Nephron progenitor cell (in vitro differentiated cells): ENCODE measurements around the gene RBM20.

Experiments used
- DNase-seq: peaks from one replicate; pipeline ENCODE4 v3.0.0; 2021
- H3K27ac Mint-ChIP-seq: 2 replicates; pipeline ENCODE4 v1.8.0; 2021; ENCODE audit warnings: mild to moderate bottlenecking, moderate library complexity, mixed read lengths
- H3K27me3 Mint-ChIP-seq: 2 replicates; pipeline ENCODE4 v1.8.0; 2021; ENCODE audit warnings: mild to moderate bottlenecking, low read depth, mixed read lengths; ENCODE audit not compliant: poor library complexity
- H3K36me3 Mint-ChIP-seq: 2 replicates; pipeline ENCODE4 v1.8.0; 2021; ENCODE audit warnings: low read depth, mixed read lengths
- H3K4me1 Mint-ChIP-seq: 2 replicates; pipeline ENCODE4 v1.8.0; 2021; ENCODE audit warnings: mixed read lengths
- H3K4me3 Mint-ChIP-seq: 2 replicates; pipeline ENCODE4 v1.8.0; 2021; ENCODE audit warnings: mild to moderate bottlenecking, moderate library complexity, mixed read lengths
- H3K9me3 Mint-ChIP-seq: 2 replicates; pipeline ENCODE4 v1.8.0; 2021; ENCODE audit warnings: mild to moderate bottlenecking, moderate library complexity, mixed read lengths
- TF ChIP-seq, protein P1 (sequence below): fragments of 200-600 bp; sonication (generic); IDR thresholded peaks from 2 replicates; pipeline ENCODE4 v1.5.0; 2021; ENCODE audit warnings: antibody characterized with exemption

Gene RBM20

DNA sequence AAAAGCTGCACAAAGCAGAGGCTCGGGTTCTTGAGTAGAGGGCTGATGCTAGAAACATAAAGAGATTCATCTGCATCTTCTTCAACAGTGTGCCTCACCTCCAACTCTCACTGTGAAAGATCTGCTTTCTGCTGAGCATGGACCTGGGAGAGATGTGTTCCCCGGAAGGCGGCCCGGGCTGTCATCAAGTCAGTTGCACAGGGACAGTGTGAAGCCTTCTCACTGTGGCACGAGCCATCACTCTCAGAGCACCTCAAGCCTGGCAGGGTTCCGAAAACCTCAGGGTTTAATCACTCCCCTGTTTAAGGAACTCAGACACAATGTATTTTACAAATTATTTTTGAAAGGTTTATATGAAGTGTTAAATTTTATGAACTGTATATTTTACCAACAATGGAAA lies 98.7 kb downstream of the RBM20 start:
- no peak overlapping the region for H3K27ac Mint-ChIP-seq
- peaks cover under 1% of the 10 kb centered on the region for H3K9me3 Mint-ChIP-seq
- H3K4me3 Mint-ChIP-seq = no peak overlapping the region
- H3K36me3 Mint-ChIP-seq = no peaks in the 10 kb centered on the region
- DNase-seq = no peak
- TF ChIP-seq, protein P1, sequence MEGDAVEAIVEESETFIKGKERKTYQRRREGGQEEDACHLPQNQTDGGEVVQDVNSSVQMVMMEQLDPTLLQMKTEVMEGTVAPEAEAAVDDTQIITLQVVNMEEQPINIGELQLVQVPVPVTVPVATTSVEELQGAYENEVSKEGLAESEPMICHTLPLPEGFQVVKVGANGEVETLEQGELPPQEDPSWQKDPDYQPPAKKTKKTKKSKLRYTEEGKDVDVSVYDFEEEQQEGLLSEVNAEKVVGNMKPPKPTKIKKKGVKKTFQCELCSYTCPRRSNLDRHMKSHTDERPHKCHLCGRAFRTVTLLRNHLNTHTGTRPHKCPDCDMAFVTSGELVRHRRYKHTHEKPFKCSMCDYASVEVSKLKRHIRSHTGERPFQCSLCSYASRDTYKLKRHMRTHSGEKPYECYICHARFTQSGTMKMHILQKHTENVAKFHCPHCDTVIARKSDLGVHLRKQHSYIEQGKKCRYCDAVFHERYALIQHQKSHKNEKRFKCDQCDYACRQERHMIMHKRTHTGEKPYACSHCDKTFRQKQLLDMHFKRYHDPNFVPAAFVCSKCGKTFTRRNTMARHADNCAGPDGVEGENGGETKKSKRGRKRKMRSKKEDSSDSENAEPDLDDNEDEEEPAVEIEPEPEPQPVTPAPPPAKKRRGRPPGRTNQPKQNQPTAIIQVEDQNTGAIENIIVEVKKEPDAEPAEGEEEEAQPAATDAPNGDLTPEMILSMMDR = no peak
- peaks cover 10% of the 10 kb centered on the region for H3K4me1 Mint-ChIP-seq
- H3K27me3 Mint-ChIP-seq = peaks cover 4% of the 10 kb centered on the region

DNA sequence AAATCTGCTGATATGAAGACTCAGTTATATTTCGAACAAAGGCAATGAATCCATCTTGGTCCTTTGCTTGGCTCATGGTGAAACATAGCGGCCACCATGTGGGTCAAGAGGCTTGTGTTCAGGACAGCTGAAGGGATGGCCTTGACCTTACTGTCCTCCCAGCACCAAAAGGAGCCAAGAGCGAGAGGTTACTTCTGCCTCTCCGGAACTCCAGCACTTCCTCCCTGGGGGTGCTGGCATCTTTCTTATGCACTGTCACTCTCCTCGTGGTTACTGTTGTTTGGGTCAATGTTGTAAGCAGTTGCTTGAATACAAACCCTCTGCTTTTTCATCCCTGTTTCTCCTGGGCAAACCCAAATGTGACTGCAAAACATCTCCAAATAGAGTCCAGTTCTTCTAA lies 100.6 kb downstream of the RBM20 start:
- DNase-seq = no peak
- H3K27me3 Mint-ChIP-seq = peaks cover 4% of the 10 kb centered on the region
- peaks cover 9% of the 10 kb centered on the region for H3K36me3 Mint-ChIP-seq
- TF ChIP-seq, protein P1 = no peak
- H3K27ac Mint-ChIP-seq = no peak overlapping the region
- H3K4me1 Mint-ChIP-seq = peaks cover 7% of the 10 kb centered on the region
- H3K9me3 Mint-ChIP-seq = peaks cover 17% of the 10 kb centered on the region
- H3K4me3 Mint-ChIP-seq = no peak overlapping the region

DNA sequence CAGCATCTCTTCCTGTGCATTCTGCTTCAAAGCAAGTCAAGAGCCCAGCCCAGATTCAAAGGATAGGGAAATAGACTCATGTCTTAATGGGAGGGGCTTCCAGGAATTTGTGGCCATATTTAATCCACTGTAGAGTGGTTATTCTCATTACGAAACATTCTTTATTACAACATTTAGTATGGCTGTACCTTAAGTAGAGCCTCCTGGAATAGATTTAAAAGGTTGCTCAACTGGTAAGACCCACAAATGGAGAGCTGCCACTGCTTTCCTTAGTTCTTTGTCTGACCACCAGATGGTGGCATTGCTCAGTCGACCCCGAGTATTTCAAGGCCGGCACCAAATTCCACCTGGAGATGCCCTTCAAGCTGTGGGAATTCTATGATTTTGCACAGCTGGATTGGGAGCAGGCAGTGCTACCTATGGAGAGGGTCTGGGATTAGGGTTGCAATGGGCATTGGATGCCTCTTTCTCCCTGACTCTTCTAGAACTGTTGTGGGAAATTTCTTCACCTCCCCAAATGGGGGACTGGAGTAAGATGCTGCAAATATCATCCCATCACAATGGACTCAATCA lies 102.2 kb downstream of the RBM20 start:
- Mint-ChIP-seq H3K4me1 (peaks cover 7% of the 10 kb centered on the region), H3K36me3 (peaks cover 9% of the 10 kb centered on the region)

DNA sequence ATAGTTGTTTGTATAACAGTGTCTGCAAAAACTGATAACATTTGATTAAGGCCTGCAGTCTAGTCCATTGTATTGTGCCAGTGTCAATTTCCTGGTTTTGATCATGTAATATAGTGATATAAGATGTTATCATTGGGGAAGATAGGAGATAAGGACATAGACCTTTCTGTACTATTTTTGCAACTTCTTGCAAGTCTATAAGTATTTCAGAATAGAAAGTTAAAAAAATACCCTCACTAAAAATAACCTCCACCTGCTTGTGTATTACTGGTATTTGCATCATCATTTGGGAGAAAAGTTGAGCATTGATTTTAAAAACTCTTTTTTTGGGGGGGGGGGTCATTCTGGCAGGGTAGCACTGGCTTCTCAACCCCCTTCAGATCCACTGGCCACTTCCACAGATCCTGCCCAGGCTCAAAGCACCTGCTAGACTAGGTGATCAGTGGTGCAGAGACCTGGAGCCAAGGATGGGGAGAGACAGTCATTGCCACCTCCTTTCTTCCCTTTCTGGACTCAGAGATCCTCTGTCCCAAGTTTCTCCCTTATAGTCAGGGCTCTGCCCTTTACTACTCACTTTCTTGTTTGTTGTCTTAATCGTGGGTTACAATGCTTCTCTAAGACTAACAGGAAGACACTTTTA lies 103.0 kb downstream of the RBM20 start:
- Mint-ChIP-seq H3K4me3 (no peak overlapping the region), H3K27ac (no peak overlapping the region), H3K9me3 (peaks cover 17% of the 10 kb centered on the region), H3K27me3 (no peaks in the 10 kb centered on the region), H3K4me1 (no peaks in the 10 kb centered on the region), H3K36me3 (peaks cover 9% of the 10 kb centered on the region)
- TF ChIP-seq, protein P1 = no peak
- DNase-seq = no peak

More for the DNA sequence above, 102.2 kb downstream of the RBM20 start:
- TF ChIP-seq, protein P1 = peak; percentile 81
- Mint-ChIP-seq H3K4me3 (no peak overlapping the region), H3K9me3 (peaks cover 17% of the 10 kb centered on the region), H3K27ac (no peak overlapping the region), H3K27me3 (no peaks in the 10 kb centered on the region)
- DNase-seq = peak; percentile 62

DNA sequence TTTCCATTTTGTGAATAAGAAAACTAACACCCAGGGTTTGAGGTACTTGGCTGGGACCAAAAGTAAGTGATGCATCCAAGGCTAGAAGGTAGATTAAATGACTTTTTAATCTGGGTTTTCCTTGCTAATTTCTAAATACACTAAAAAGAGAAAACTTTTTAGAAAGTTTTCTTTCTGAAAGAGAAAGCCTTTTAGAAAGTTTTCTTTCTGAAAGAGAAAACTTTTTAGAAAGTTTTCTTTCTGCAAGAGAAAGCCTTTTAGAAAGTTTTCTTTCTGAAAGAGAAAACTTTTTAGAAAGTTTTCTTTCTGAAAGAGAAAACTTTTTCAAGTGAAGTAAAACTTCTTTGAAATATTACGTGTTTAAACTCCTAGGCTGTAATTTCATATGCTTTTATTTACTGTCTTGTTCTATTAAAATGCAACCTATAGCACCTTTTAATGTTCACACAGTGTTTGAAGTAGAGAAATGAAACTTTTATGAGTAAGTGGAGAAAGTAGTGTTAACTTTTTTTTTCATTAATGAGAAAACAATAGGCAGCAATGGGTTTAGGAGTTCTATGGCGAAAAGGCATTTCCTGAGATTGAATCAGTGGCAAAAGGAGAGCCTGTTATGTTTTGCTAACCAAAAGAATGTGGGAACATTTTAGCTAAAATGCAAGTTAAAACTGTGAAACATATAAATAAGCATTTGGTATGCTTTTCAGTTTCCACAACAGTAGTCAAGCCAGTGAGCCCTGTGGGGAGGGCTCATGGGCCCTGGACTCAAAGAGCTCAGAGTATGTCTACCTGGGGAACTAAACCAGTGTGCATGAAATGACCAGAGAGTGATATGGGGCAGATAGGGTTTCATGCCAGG lies 103.7 kb downstream of the RBM20 start:
- H3K27ac Mint-ChIP-seq = no peak overlapping the region
- TF ChIP-seq, protein P1 = no peak
- no peaks in the 10 kb centered on the region for H3K4me1 Mint-ChIP-seq
- peaks cover 17% of the 10 kb centered on the region for H3K9me3 Mint-ChIP-seq
- H3K4me3 Mint-ChIP-seq = no peak overlapping the region
- H3K27me3 Mint-ChIP-seq = no peaks in the 10 kb centered on the region
- DNase-seq = no peak
- peaks cover 9% of the 10 kb centered on the region for H3K36me3 Mint-ChIP-seq
